Measurements from ENCODE around the gene HACL1.

- TF ChIP-seq EP300 (IDR thresholded peaks at IDR 0.05) (no peak), POLR2A (IDR thresholded peaks at IDR 0.05) (no peak), CTCF (IDR thresholded peaks at IDR 0.05) (no peak)
These were observed 72.4 kb downstream of the HACL1 start for GRCh38 chr3:15528854-15529537.
